Activated T-helper 1 cell treated with anti-CD3 and anti-CD28 coated beads, Interleukin-12 subunit alpha, Interleukin-12 subunit beta, Interleukin-2, Interleukin-4 antibody, amounts not matched to agents 30 ng/mL and 10 ng/mL and 1 ng/mL, durations not matched to agents 14 hours and 24 hours and 36 hours (primary cell): Measurements from ENCODE around the gene IGF2BP2. TPM values are rescaled to one million over a fixed set of nuclear protein-coding genes. Genes with fewer than 3 reads are reported as not detected.
A peak's percentile ranks its signal among the peaks of the same experiment; 100 is the strongest.
"Not testable (repeated sequence)": the region's sequence is repeated elsewhere in the genome, so short reads cannot be mapped to it uniquely, and the experiment has no call there.

Source experiments
- DNase-seq: peaks from one replicate; pipeline ENCODE4 v3.0.0; 2021; ENCODE audit warnings: low spot score
- H3K27ac Mint-ChIP-seq: one replicate; pipeline ENCODE4 v1.8.0; 2021; ENCODE audit warnings: mild to moderate bottlenecking, mixed read lengths
- H3K27me3 Mint-ChIP-seq: one replicate; pipeline ENCODE4 v1.8.0; 2022; ENCODE audit warnings: mild to moderate bottlenecking, moderate library complexity, mixed read lengths; ENCODE audit not compliant: insufficient read depth
- H3K36me3 Mint-ChIP-seq: one replicate; pipeline ENCODE4 v1.8.0; 2021; ENCODE audit warnings: low read depth, mixed read lengths
- H3K4me1 Mint-ChIP-seq: one replicate; pipeline ENCODE4 v1.8.0; 2021; ENCODE audit warnings: low read depth, mixed read lengths
- H3K4me3 Mint-ChIP-seq: one replicate; pipeline ENCODE4 v1.8.0; 2021; ENCODE audit warnings: mild to moderate bottlenecking, moderate library complexity, mixed read lengths
- H3K9me3 Mint-ChIP-seq: one replicate; pipeline ENCODE4 v1.8.0; 2021; ENCODE audit warnings: mixed read lengths
- intact Hi-C: fragments of 100-400 bp; cut with micrococcal nuclease; formaldehyde crosslinking; loops from one replicate; pipeline ENCODE4 v1.15.1; 2024
- total RNA-seq: library from RNA; stranded (reverse); gene quantifications from 2 replicates; pipeline ENCODE4 v1.2.3, GENCODE V29; 2022

The IGF2BP2 gene
- total RNA-seq, 1 donor from 2014 or later: 0.62 TPM

GRCh38 chr3:185789134-185789533 lies 35.7 kb downstream of the IGF2BP2 start:
- Mint-ChIP-seq H3K36me3 (no peaks in the 10 kb centered on the region), H3K27me3 (peaks cover 20% of the 10 kb centered on the region), H3K9me3 (no peaks in the 10 kb centered on the region), H3K4me3 (no peak overlapping the region), H3K4me1 (peaks cover 1% of the 10 kb centered on the region), H3K27ac (no peak overlapping the region)
- intact Hi-C loops: no loop called here
- no peak for DNase-seq

GRCh38 chr3:185788292-185788691 lies 36.5 kb downstream of the IGF2BP2 start:
- Mint-ChIP-seq H3K27me3 (peaks cover 20% of the 10 kb centered on the region), H3K36me3 (no peaks in the 10 kb centered on the region), H3K27ac (no peak overlapping the region), H3K4me1 (no peaks in the 10 kb centered on the region), H3K4me3 (no peak overlapping the region), H3K9me3 (no peaks in the 10 kb centered on the region)
- intact Hi-C loops: no loop called here
- no peak for DNase-seq

DNA sequence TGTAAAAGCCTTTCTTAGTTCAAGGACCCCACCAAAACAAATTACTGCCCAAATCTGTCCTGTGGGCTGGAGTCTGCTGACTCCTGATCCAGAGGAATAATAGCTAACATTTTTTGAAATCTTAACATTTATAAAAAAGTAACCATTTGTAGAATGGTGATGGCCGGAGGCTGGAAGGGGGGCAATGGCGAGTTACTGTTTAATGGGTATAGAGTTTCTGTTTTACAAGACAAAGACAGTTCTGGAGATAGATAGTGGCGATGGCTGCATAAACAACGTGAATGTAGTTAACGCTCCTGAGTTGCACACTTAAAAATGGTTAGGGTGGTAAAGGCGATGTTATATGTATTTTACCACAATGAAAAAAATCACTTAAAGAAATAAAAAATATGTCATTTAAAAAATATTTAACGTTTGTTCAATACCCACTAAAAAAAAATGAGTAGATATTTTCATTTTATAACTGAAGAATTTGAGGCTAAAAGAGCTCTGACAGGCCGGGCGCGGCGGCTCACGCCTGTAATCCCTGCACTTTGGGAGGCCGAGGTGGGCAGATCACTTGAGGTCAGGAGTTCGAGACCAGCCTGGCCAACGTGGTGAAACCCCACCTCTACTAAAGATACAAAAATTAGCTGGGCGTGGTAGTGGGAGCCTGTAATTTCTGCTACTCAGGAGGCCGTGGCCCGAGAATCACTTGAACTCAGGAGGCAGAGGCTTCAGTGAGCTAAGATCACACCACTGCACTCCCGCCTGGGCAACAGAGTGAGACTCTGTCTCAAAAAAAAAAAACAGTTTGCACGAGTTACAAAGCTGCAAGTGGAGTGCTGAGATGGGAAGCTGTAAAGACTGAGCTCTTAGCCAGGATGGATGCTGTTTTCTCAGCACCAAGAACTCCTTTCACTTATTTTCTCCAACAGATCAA lies 37.6 kb downstream of the IGF2BP2 start:
- no peaks in the 10 kb centered on the region for H3K9me3 Mint-ChIP-seq
- H3K27me3 Mint-ChIP-seq: peaks cover 20% of the 10 kb centered on the region
- H3K4me1 Mint-ChIP-seq: no peaks in the 10 kb centered on the region
- no peak for DNase-seq
- intact Hi-C loops: no loop called here
- no peak overlapping the region for H3K27ac Mint-ChIP-seq
- no peak overlapping the region for H3K4me3 Mint-ChIP-seq
- H3K36me3 Mint-ChIP-seq: no peaks in the 10 kb centered on the region

DNA sequence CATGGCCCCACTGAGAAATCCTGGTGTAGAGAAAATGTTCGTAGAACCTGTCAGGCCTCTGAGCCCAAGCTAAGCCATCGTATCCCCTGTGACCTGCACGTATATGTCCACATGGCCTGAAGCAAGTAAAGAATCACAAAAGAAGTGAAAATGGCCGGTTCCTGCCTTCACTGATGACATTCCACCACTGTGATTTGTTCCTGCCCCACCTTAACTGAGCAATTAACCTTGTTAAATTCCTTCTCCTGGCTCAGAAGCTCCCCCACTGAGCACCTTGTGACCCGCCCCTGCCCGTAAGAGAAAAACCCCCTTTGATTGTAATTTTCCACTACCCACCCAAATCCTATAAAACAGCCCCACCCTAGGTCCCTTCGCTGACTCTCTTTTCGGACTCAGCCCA lies 38.6 kb downstream of the IGF2BP2 start:
- H3K36me3 Mint-ChIP-seq, H3K4me1 Mint-ChIP-seq, intact Hi-C loops, H3K27ac Mint-ChIP-seq, H3K9me3 Mint-ChIP-seq, DNase-seq, H3K4me3 Mint-ChIP-seq: not testable (repeated sequence)
- H3K27me3 Mint-ChIP-seq: peaks cover 13% of the 10 kb centered on the region

DNA sequence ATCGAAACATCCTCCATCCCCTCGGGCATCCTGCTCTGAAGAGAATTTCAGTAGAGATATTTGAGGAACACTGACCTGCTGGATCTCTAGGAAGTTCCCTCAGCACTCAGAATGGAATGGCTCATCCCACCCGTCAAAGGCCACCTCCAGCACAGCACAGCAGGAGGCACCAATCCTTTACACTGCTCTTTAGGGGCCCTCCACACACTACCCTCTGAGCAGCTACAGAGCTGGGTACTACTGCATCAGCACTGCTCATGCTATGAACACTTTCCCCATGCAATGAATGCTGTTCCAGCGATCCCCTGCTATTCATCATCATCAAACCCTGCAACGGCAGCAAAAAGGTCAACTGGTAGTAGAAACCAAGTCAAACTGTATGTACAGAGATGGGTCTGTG lies 40.5 kb downstream of the IGF2BP2 start:
- no peaks in the 10 kb centered on the region for H3K9me3 Mint-ChIP-seq
- peaks cover 7% of the 10 kb centered on the region for H3K27me3 Mint-ChIP-seq
- H3K4me3 Mint-ChIP-seq: no peak overlapping the region
- intact Hi-C loops: no loop called here
- no peak overlapping the region for H3K27ac Mint-ChIP-seq
- no peak for DNase-seq
- no peaks in the 10 kb centered on the region for H3K36me3 Mint-ChIP-seq
- no peaks in the 10 kb centered on the region for H3K4me1 Mint-ChIP-seq

DNA sequence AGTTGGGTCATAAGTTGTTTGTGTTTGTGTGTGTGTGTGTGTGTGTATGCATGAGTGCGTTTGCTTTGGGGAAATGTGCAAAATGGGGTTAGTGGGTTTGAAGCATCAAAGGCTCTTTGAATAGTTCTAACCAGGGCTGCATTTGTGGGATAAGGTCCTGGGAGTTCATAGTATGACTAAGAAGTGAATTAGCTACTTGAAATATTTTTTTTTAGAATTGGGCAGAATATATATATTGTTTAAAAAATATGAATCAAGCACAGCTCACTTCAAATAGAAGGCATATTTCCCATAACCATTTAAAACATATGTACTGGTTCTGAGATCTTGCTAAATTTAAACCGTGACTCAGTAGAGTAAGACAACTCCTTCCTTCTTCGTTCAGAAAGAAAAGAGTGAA lies 43.1 kb downstream of the IGF2BP2 start:
- Mint-ChIP-seq H3K27me3 (peaks cover 4% of the 10 kb centered on the region), H3K9me3 (no peaks in the 10 kb centered on the region), H3K4me3 (no peak overlapping the region), H3K36me3 (no peaks in the 10 kb centered on the region), H3K4me1 (no peaks in the 10 kb centered on the region), H3K27ac (no peak overlapping the region)
- no peak for DNase-seq
- intact Hi-C loops: no loop called here

- Mint-ChIP-seq H3K36me3 (no peaks in the 10 kb centered on the region), H3K4me1 (no peaks in the 10 kb centered on the region), H3K27me3 (peaks cover 9% of the 10 kb centered on the region), H3K9me3 (no peaks in the 10 kb centered on the region), H3K4me3 (no peak overlapping the region), H3K27ac (no peak overlapping the region)
- intact Hi-C loops: no loop called here
- no peak for DNase-seq
Observed at GRCh38 chr3:185779461-185779860, 45.4 kb downstream of the IGF2BP2 start.

- no peak overlapping the region for H3K27ac Mint-ChIP-seq
- DNase-seq: no peak
- H3K9me3 Mint-ChIP-seq: no peaks in the 10 kb centered on the region
- intact Hi-C loops: no loop called here
- peaks cover 4% of the 10 kb centered on the region for H3K4me1 Mint-ChIP-seq
- H3K4me3 Mint-ChIP-seq: no peak overlapping the region
- H3K36me3 Mint-ChIP-seq: no peaks in the 10 kb centered on the region
- peaks cover 9% of the 10 kb centered on the region for H3K27me3 Mint-ChIP-seq
Observed at GRCh38 chr3:185778821-185779220, 46.0 kb downstream of the IGF2BP2 start.

- intact Hi-C loops: no loop called here
- Mint-ChIP-seq H3K4me1 (peaks cover 11% of the 10 kb centered on the region), H3K27me3 (peaks cover 9% of the 10 kb centered on the region), H3K27ac (no peak overlapping the region), H3K9me3 (no peaks in the 10 kb centered on the region), H3K36me3 (no peaks in the 10 kb centered on the region), H3K4me3 (no peak overlapping the region)
- DNase-seq: no peak
Observed at GRCh38 chr3:185778094-185778493, 46.7 kb downstream of the IGF2BP2 start.

- H3K9me3 Mint-ChIP-seq: no peaks in the 10 kb centered on the region
- no peaks in the 10 kb centered on the region for H3K36me3 Mint-ChIP-seq
- H3K27ac Mint-ChIP-seq: no peak overlapping the region
- H3K27me3 Mint-ChIP-seq: peaks cover 22% of the 10 kb centered on the region
- peaks cover 15% of the 10 kb centered on the region for H3K4me1 Mint-ChIP-seq
- intact Hi-C loops: no loop called here
- no peak for DNase-seq
- no peak overlapping the region for H3K4me3 Mint-ChIP-seq
Observed at GRCh38 chr3:185770109-185770508, 54.7 kb downstream of the IGF2BP2 start.

DNA sequence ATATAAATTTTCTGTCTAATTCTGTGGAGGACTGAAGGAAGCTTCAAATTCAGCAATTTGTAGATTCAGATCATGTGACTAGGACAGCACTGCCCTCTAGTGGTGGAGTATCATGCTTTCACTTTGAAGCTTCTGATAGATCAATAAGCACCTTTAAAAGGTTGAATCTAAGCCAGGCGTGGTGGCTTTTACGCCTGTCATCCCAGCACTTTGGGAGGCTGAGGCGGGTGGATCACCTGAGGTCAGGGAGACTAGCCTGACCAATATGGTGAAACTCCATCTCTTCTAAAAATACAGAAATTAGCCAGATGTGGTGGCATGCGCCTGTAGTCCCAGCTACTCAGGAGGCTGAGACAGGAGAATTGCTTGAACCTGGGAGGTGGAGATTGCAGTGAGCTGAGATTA lies 56.3 kb downstream of the IGF2BP2 start:
- intact Hi-C loops: loop anchor here (1.0 kb wide), 3 partner anchors 34 to 108 kb away; no protein-coding TSS in a partner anchor
- H3K9me3 Mint-ChIP-seq, H3K27ac Mint-ChIP-seq: not testable (repeated sequence)

GRCh38 chr3:185767002-185767688 lies 57.7 kb downstream of the IGF2BP2 start:
- H3K9me3 Mint-ChIP-seq: no peaks in the 10 kb centered on the region
- H3K27me3 Mint-ChIP-seq: peaks cover 36% of the 10 kb centered on the region
- no peak overlapping the region for H3K4me3 Mint-ChIP-seq
- intact Hi-C loops: no loop called here
- no peak overlapping the region for H3K27ac Mint-ChIP-seq
- H3K36me3 Mint-ChIP-seq: no peaks in the 10 kb centered on the region
- no peaks in the 10 kb centered on the region for H3K4me1 Mint-ChIP-seq
- no peak for DNase-seq

More for the DNA sequence above, 56.3 kb downstream of the IGF2BP2 start:
- H3K4me3 Mint-ChIP-seq, H3K4me1 Mint-ChIP-seq, H3K36me3 Mint-ChIP-seq: not testable (repeated sequence)
- H3K27me3 Mint-ChIP-seq: peaks cover 35% of the 10 kb centered on the region
- DNase-seq: peak; percentile 34

DNA sequence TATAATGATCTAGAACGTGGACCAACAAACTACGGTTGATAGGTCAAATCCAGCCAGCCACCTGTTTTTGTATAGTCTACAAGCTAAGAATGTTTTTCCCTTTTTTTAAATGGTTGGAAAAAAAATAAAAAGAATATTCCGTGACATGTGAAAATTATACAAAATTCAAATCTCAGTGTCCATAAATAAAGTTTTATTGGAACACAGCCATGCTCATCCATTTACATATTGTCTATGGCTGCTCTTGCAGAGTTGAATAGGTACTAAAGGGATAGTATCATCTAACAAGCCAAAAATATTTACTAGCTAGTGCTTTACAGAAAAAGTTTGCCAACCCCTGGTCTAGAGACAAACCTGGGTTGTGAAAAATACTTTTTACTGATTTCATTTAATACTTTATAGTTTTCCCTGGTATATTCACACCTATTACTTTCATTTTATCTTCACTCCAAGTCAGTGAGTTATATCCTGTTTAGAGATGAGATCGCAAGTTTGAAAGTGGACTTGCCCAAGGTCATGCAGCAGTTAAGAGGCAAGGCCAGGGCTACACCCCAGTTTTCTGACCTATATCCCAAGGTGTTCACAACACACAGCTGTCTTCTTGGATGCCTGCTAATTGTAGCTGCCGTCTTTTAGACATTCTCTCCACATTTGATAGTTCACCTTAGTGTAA lies 58.4 kb downstream of the IGF2BP2 start:
- no peaks in the 10 kb centered on the region for H3K36me3 Mint-ChIP-seq
- no peaks in the 10 kb centered on the region for H3K4me1 Mint-ChIP-seq
- peaks cover 36% of the 10 kb centered on the region for H3K27me3 Mint-ChIP-seq
- H3K27ac Mint-ChIP-seq: no peak overlapping the region
- intact Hi-C loops: no loop called here
- no peak for DNase-seq
- no peak overlapping the region for H3K4me3 Mint-ChIP-seq
- H3K9me3 Mint-ChIP-seq: no peaks in the 10 kb centered on the region
